Measurements from ENCODE around the gene KIF23.

DNA sequence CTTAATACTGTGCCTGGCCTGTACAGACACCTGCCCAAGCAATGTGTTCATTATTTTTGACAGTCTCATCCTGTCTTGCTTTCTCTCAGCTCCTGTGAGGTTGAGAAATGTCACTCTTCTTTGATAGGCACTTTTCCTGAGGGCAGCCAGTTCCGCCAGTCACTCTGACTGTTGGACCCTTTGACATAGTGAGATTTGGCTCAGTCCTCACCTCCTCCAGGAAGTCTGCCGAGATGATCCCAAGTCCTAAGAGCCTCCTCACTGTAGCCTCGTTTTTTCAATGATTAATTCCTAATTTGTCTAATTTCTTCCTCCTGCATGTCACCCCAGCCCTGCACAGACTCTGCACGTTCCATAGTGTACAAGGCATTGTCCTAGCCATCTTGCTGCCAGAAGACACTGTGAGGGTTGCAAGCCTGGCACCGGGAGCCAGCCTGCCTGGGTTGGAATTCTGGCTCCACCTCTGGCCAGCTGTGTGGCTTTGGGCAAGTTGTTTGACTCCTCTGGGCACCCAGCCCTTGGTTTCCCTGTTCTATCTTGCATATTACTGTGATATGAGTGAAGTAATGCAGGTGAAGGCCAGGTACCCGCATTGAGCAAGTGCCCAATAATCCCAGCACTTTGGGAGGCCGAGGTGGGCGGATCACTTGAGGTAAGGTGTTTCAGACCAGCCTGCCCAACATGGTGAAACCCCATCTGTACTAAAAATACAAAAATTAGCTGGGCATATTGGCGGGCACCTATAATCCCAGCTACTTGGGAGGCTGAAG is 62.7 kb downstream of the KIF23 start:
- TF ChIP-seq, protein P1, sequence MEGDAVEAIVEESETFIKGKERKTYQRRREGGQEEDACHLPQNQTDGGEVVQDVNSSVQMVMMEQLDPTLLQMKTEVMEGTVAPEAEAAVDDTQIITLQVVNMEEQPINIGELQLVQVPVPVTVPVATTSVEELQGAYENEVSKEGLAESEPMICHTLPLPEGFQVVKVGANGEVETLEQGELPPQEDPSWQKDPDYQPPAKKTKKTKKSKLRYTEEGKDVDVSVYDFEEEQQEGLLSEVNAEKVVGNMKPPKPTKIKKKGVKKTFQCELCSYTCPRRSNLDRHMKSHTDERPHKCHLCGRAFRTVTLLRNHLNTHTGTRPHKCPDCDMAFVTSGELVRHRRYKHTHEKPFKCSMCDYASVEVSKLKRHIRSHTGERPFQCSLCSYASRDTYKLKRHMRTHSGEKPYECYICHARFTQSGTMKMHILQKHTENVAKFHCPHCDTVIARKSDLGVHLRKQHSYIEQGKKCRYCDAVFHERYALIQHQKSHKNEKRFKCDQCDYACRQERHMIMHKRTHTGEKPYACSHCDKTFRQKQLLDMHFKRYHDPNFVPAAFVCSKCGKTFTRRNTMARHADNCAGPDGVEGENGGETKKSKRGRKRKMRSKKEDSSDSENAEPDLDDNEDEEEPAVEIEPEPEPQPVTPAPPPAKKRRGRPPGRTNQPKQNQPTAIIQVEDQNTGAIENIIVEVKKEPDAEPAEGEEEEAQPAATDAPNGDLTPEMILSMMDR (conservative IDR thresholded peaks at IDR 0.05; ENCODE audit: low read depth, low read length) = no peak
- TF ChIP-seq POLR2A (IDR thresholded peaks at IDR 0.05; ENCODE audit: low read depth, low read length) (no peak), USF2 (IDR thresholded peaks at IDR 0.05; ENCODE audit: low read depth, low read length) (no peak), MAFK (IDR thresholded peaks at IDR 0.05; ENCODE audit: low read depth, low read length) (no peak), ELK1 (IDR thresholded peaks at IDR 0.05; ENCODE audit: borderline replicate concordance, low read depth, low read length) (no peak), SMC3 (IDR thresholded peaks at IDR 0.05; ENCODE audit: low read depth, low read length) (no peak), RCOR1 (IDR thresholded peaks at IDR 0.05; ENCODE audit: insufficient replicate concordance, low read length) (no peak), FOS (IDR thresholded peaks at IDR 0.05; ENCODE audit: low read depth, low read length) (no peak), MXI1 (IDR thresholded peaks at IDR 0.05; ENCODE audit: borderline replicate concordance, low read depth, low read length) (no peak), RAD21 (IDR thresholded peaks at IDR 0.05; ENCODE audit: low read length) (no peak)

All from IMR-90 (cell line).